ENCODE measurements around the gene ABHD3. TPM values are rescaled to one million over a fixed set of nuclear protein-coding genes. Genes with fewer than 3 reads are reported as not detected.

The ABHD3 gene
- total RNA-seq, 4 donors from 2014 or later, result 5.1 to 8.3 (median 7.0) TPM

GRCh38 chr18:21743166-21743832, 38.7 kb upstream of the ABHD3 start:
- Histone ChIP-seq H3K4me1 (peaks cover 17 to 59% (median 44%) of the 10 kb centered on the region in 4 donors), H3K27ac (replicated peaks in 1 of 4) (no peak overlapping the region), H3K9me3 (no peaks in the 10 kb centered on the region), H3K27me3 (no peaks in the 10 kb centered on the region), H3K4me3 (no peak overlapping the region), H3K36me3 (no peaks in the 10 kb centered on the region)
- intact Hi-C loops (cut with DNase I), result loop anchor here (5.0 to 10.0 kb wide), 2 partner anchors 82 to 141 kb away; partner anchors contain the start of gene ESCO1
- 86% methylated on average over 7 of the region's 7 CpGs for WGBS
- TF ChIP-seq POLR2A (IDR thresholded peaks at IDR 0.05; ENCODE audit: low read depth) (no peak), EP300 (IDR thresholded peaks at IDR 0.05) (no peak)
- DNase-seq (ENCODE audit: extremely low spot score), result no peak

- WGBS, result 77% methylated on average over 5 of the region's 5 CpGs
- intact Hi-C loops (cut with DNase I), result loop anchor here (5.0 to 10.0 kb wide), 2 partner anchors 82 to 140 kb away; partner anchors contain the start of gene ESCO1
These were observed 37.7 kb upstream of the ABHD3 start for GRCh38 chr18:21742315-21742687.

GRCh38 chr18:21741562-21742314, 37.2 kb upstream of the ABHD3 start:
- DNase-seq (ENCODE audit: extremely low spot score), result no peak
- WGBS, result under 1% methylated on average over 40 of the region's 49 CpGs
- no peaks in the 10 kb centered on the region for H3K36me3 ChIP-seq
- peak overlapping the region; percentile 72 to 100 (median 98) for H3K4me3 ChIP-seq
- peak overlapping the region; percentile 96 to 99 (median 98) for H3K27ac ChIP-seq (replicated peaks in 1 of 4)
- H3K27me3 ChIP-seq, result no peaks in the 10 kb centered on the region
- TF ChIP-seq POLR2AphosphoS5 (IDR thresholded peaks at IDR 0.05), result no peak
- TF ChIP-seq POLR2A (IDR thresholded peaks at IDR 0.05; ENCODE audit: low read depth), result no peak
- no peak for TF ChIP-seq EP300 (IDR thresholded peaks at IDR 0.05)
- no peak for TF ChIP-seq CTCF (IDR thresholded peaks at IDR 0.05)
- peaks cover 16 to 45% (median 29%) of the 10 kb centered on the region in 4 donors for H3K4me1 ChIP-seq
- no peaks in the 10 kb centered on the region for H3K9me3 ChIP-seq
- intact Hi-C loops (cut with DNase I), result loop anchor here (2.0 to 10.0 kb wide), 3 partner anchors 37 to 139 kb away; partner anchors contain the start of genes ABHD3 and ESCO1

More at GRCh38 chr18:21742315-21742687, 37.7 kb upstream of the ABHD3 start:
- no peaks in the 10 kb centered on the region for H3K27me3 ChIP-seq
- TF ChIP-seq CTCF (IDR thresholded peaks at IDR 0.05) (no peak), POLR2AphosphoS5 (IDR thresholded peaks at IDR 0.05) (no peak), POLR2A (IDR thresholded peaks at IDR 0.05; ENCODE audit: low read depth) (no peak), EP300 (IDR thresholded peaks at IDR 0.05) (no peak)
- H3K27ac ChIP-seq (replicated peaks in 1 of 4), result no peak overlapping the region
- peaks cover 16 to 50% (median 34%) of the 10 kb centered on the region in 4 donors for H3K4me1 ChIP-seq
- no peaks in the 10 kb centered on the region for H3K9me3 ChIP-seq
- no peak for DNase-seq (ENCODE audit: extremely low spot score)
- peak overlapping the region; percentile 72 to 100 (median 98) for H3K4me3 ChIP-seq
- no peaks in the 10 kb centered on the region for H3K36me3 ChIP-seq

- Histone ChIP-seq H3K4me3 (peak overlapping the region; percentile 72 to 100 (median 98)), H3K9me3 (no peaks in the 10 kb centered on the region), H3K36me3 (no peaks in the 10 kb centered on the region), H3K4me1 (peaks cover 13 to 41% (median 27%) of the 10 kb centered on the region in 4 donors), H3K27me3 (no peaks in the 10 kb centered on the region), H3K27ac (replicated peaks in 1 of 4) (peak overlapping the region; percentile 96 to 99 (median 98))
- TF ChIP-seq CTCF (IDR thresholded peaks at IDR 0.05) (no peak), POLR2AphosphoS5 (IDR thresholded peaks at IDR 0.05) (no peak), POLR2A (IDR thresholded peaks at IDR 0.05; ENCODE audit: low read depth) (no peak), EP300 (IDR thresholded peaks at IDR 0.05) (no peak)
- 1% methylated on average over 20 of the region's 41 CpGs for WGBS
- no peak for DNase-seq (ENCODE audit: extremely low spot score)
- intact Hi-C loops (cut with DNase I), result loop anchor here (2.0 to 10.0 kb wide), 3 partner anchors 36 to 139 kb away; partner anchors contain the start of genes ABHD3 and ESCO1
These were observed 36.7 kb upstream of the ABHD3 start for GRCh38 chr18:21741312-21741561.

Measured in esophagus muscularis mucosa (tissue), 4 donors.